Measurements from ENCODE around the gene KCNJ11. TPM values are rescaled to one million over a fixed set of nuclear protein-coding genes. Genes with fewer than 3 reads are reported as not detected.

KCNJ11 gene
- total RNA-seq: not detected in 3 replicates
- long read RNA-seq: 0 reads

- DNase-seq (ENCODE audit: low spot score): no peak
- TF ChIP-seq, protein P1, sequence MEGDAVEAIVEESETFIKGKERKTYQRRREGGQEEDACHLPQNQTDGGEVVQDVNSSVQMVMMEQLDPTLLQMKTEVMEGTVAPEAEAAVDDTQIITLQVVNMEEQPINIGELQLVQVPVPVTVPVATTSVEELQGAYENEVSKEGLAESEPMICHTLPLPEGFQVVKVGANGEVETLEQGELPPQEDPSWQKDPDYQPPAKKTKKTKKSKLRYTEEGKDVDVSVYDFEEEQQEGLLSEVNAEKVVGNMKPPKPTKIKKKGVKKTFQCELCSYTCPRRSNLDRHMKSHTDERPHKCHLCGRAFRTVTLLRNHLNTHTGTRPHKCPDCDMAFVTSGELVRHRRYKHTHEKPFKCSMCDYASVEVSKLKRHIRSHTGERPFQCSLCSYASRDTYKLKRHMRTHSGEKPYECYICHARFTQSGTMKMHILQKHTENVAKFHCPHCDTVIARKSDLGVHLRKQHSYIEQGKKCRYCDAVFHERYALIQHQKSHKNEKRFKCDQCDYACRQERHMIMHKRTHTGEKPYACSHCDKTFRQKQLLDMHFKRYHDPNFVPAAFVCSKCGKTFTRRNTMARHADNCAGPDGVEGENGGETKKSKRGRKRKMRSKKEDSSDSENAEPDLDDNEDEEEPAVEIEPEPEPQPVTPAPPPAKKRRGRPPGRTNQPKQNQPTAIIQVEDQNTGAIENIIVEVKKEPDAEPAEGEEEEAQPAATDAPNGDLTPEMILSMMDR (IDR thresholded peaks at IDR 0.05): no peak
- peak within 1 kb of the TSS; percentile 68 for H3K4me3 Mint-ChIP-seq (ENCODE audit: unreplicated experiment)
- peaks cover 2% of the 10 kb centered on the region for H3K4me1 Mint-ChIP-seq (ENCODE audit: low read depth)
- H3K27ac Mint-ChIP-seq (ENCODE audit: unreplicated experiment): no peak within 1 kb of the TSS
- H3K27me3 Mint-ChIP-seq (ENCODE audit: low read depth): peaks cover 14% of the 10 kb centered on the region
- H3K36me3 Mint-ChIP-seq (ENCODE audit: low read depth): no peaks in the 10 kb centered on the region
- no peaks in the 10 kb centered on the region for H3K9me3 Mint-ChIP-seq (ENCODE audit: low read depth)
These were observed at the start of gene KCNJ11 for GRCh38 chr11:17388609-17389210. KCNJ11 (minus strand) TSS chr11:17388659; CDS start chr11:17388091, 568 bp downstream.

DNA sequence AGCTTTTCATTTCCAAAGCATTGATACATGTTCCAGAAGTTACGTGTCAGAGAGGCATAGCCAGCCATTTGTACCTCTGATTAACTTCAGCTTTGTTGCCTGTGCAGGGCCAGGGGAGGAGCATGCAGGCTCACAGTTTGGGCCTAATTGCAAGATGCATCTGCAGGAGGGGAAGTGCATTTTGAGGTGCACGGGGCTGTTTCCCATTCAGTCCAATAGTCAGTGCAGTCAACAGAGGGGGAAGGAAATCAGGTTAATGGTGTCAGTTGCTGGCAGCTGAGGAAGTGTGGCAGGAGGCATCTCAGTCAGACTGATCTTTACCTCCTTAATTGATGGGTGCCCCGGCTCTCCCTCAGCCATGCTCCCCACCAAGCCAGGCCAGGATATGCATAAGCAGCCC, 48.9 kb upstream of the KCNJ11 start:
- no peak overlapping the region for H3K4me3 Mint-ChIP-seq (ENCODE audit: unreplicated experiment)
- TF ChIP-seq, protein P1 (IDR thresholded peaks at IDR 0.05): no peak
- H3K27ac Mint-ChIP-seq (ENCODE audit: unreplicated experiment): no peak overlapping the region
- H3K36me3 Mint-ChIP-seq (ENCODE audit: low read depth): no peaks in the 10 kb centered on the region
- H3K27me3 Mint-ChIP-seq (ENCODE audit: low read depth): peaks cover 57% of the 10 kb centered on the region
- no peak for DNase-seq (ENCODE audit: low spot score)
- H3K4me1 Mint-ChIP-seq (ENCODE audit: low read depth): peaks cover 8% of the 10 kb centered on the region
- H3K9me3 Mint-ChIP-seq (ENCODE audit: low read depth): peaks cover 3% of the 10 kb centered on the region

DNA sequence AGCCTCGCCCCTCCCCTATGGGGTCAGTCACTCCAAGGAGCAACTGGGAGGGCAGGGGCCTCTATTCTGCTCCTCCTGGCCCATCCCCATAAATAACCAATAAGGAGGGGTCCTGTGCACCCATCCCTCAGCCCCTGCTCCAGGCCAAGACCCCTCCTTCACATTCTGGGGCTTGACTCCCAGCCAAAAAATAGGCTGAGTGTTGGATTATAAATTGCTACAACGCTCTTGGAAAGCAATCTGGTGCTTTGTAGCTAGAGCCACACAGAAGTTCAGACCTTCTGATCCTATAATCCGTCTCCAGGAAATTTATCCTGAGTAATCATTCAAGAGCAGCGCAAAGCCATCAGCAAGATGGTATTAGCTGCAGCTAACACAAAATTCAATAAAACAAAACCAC, 45.6 kb upstream of the KCNJ11 start:
- peaks cover under 1% of the 10 kb centered on the region for H3K4me1 Mint-ChIP-seq (ENCODE audit: low read depth)
- H3K36me3 Mint-ChIP-seq (ENCODE audit: low read depth): no peaks in the 10 kb centered on the region
- TF ChIP-seq, protein P1 (IDR thresholded peaks at IDR 0.05): no peak
- no peaks in the 10 kb centered on the region for H3K9me3 Mint-ChIP-seq (ENCODE audit: low read depth)
- H3K27me3 Mint-ChIP-seq (ENCODE audit: low read depth): peaks cover 39% of the 10 kb centered on the region
- H3K4me3 Mint-ChIP-seq (ENCODE audit: unreplicated experiment): no peak overlapping the region
- no peak for DNase-seq (ENCODE audit: low spot score)
- no peak overlapping the region for H3K27ac Mint-ChIP-seq (ENCODE audit: unreplicated experiment)

GRCh38 chr11:17432002-17432401, 43.5 kb upstream of the KCNJ11 start:
- DNase-seq (ENCODE audit: low spot score): no peak
- Mint-ChIP-seq H3K4me1 (ENCODE audit: low read depth) (no peaks in the 10 kb centered on the region), H3K9me3 (ENCODE audit: low read depth) (no peaks in the 10 kb centered on the region), H3K27ac (ENCODE audit: unreplicated experiment) (no peak overlapping the region), H3K4me3 (ENCODE audit: unreplicated experiment) (no peak overlapping the region), H3K36me3 (ENCODE audit: low read depth) (no peaks in the 10 kb centered on the region), H3K27me3 (ENCODE audit: low read depth) (peaks cover 36% of the 10 kb centered on the region)
- TF ChIP-seq, protein P1 (IDR thresholded peaks at IDR 0.05): no peak

- no peak overlapping the region for H3K27ac Mint-ChIP-seq (ENCODE audit: unreplicated experiment)
- no peaks in the 10 kb centered on the region for H3K4me1 Mint-ChIP-seq (ENCODE audit: low read depth)
- peaks cover 33% of the 10 kb centered on the region for H3K27me3 Mint-ChIP-seq (ENCODE audit: low read depth)
- no peaks in the 10 kb centered on the region for H3K36me3 Mint-ChIP-seq (ENCODE audit: low read depth)
- TF ChIP-seq, protein P1 (IDR thresholded peaks at IDR 0.05): no peak
- H3K4me3 Mint-ChIP-seq (ENCODE audit: unreplicated experiment): no peak overlapping the region
- no peak for DNase-seq (ENCODE audit: low spot score)
- no peaks in the 10 kb centered on the region for H3K9me3 Mint-ChIP-seq (ENCODE audit: low read depth)
These were observed 42.7 kb upstream of the KCNJ11 start for GRCh38 chr11:17431139-17431538.

Data from chondrocyte (in vitro differentiated cells).